HEK293 (cell line): ENCODE measurements around the gene MDM2.

Experiments
- MEIS1 ChIP-seq: sonication (generic); formaldehyde crosslinking; IDR thresholded peaks from 2 replicates; pipeline ENCODE4 v1.8.1; 2022; ENCODE audit warnings: missing genetic modification reagents, mild to moderate bottlenecking, borderline replicate concordance
- PBX3 ChIP-seq: sonication (generic); formaldehyde crosslinking; IDR thresholded peaks from 2 replicates; pipeline ENCODE4 v1.8.1; 2022; ENCODE audit warnings: mild to moderate bottlenecking, moderate library complexity, missing genetic modification reagents
- SP2 ChIP-seq: fragments of 450-650 bp; formaldehyde crosslinking; IDR thresholded peaks from 2 replicates; pipeline ENCODE4 v1.5.1; 2016; ENCODE audit warnings: missing biosample characterization, missing genetic modification characterization
- ZBTB7A ChIP-seq: fragments of 450-650 bp; formaldehyde crosslinking; IDR thresholded peaks from 2 replicates; pipeline ENCODE4 v1.5.1; 2016; ENCODE audit warnings: low read depth, missing biosample characterization, missing genetic modification characterization
- ZNF324 ChIP-seq: fragments of 450-650 bp; formaldehyde crosslinking; IDR thresholded peaks from 2 replicates; pipeline ENCODE4 v1.5.1; 2016; ENCODE audit warnings: missing biosample characterization, missing genetic modification characterization
- ZNF621 ChIP-seq: fragments of 450-650 bp; formaldehyde crosslinking; IDR thresholded peaks from 2 replicates; pipeline ENCODE4 v1.5.1; 2017; ENCODE audit warnings: missing biosample characterization, missing genetic modification characterization
- ZSCAN30 ChIP-seq: fragments of 450-650 bp; IDR thresholded peaks from 2 replicates; pipeline ENCODE4 v1.5.1; 2018; ENCODE audit warnings: missing biosample characterization, mild to moderate bottlenecking, missing genetic modification characterization, moderate library complexity
- TF ChIP-seq, protein P1 (sequence below): fragments of 450-650 bp; formaldehyde crosslinking; IDR thresholded peaks from 2 replicates; pipeline ENCODE4 v1.5.1; 2016; ENCODE audit warnings: missing biosample characterization, missing genetic modification characterization
- TF ChIP-seq, protein P2 (sequence below): IDR thresholded peaks from 2 replicates; pipeline ENCODE4 v1.6.1; 2011; ENCODE audit warnings: mild to moderate bottlenecking, low read depth, low read length, borderline replicate concordance
- TF ChIP-seq, protein P3 (sequence below): fragments of 450-650 bp; formaldehyde crosslinking; IDR thresholded peaks from 2 replicates; pipeline ENCODE4 v1.5.1; 2016; ENCODE audit warnings: missing biosample characterization, missing genetic modification characterization

GRCh38 chr12:68871921-68872320 lies 63.9 kb downstream of the MDM2 start:
- TF ChIP-seq, protein P1, sequence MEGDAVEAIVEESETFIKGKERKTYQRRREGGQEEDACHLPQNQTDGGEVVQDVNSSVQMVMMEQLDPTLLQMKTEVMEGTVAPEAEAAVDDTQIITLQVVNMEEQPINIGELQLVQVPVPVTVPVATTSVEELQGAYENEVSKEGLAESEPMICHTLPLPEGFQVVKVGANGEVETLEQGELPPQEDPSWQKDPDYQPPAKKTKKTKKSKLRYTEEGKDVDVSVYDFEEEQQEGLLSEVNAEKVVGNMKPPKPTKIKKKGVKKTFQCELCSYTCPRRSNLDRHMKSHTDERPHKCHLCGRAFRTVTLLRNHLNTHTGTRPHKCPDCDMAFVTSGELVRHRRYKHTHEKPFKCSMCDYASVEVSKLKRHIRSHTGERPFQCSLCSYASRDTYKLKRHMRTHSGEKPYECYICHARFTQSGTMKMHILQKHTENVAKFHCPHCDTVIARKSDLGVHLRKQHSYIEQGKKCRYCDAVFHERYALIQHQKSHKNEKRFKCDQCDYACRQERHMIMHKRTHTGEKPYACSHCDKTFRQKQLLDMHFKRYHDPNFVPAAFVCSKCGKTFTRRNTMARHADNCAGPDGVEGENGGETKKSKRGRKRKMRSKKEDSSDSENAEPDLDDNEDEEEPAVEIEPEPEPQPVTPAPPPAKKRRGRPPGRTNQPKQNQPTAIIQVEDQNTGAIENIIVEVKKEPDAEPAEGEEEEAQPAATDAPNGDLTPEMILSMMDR (tag by site-specific recombination) = no peak
- TF ChIP-seq ZNF621 = no peak
- TF ChIP-seq, protein P2, sequence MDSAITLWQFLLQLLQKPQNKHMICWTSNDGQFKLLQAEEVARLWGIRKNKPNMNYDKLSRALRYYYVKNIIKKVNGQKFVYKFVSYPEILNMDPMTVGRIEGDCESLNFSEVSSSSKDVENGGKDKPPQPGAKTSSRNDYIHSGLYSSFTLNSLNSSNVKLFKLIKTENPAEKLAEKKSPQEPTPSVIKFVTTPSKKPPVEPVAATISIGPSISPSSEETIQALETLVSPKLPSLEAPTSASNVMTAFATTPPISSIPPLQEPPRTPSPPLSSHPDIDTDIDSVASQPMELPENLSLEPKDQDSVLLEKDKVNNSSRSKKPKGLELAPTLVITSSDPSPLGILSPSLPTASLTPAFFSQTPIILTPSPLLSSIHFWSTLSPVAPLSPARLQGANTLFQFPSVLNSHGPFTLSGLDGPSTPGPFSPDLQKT = no peak
- TF ChIP-seq, protein P3, sequence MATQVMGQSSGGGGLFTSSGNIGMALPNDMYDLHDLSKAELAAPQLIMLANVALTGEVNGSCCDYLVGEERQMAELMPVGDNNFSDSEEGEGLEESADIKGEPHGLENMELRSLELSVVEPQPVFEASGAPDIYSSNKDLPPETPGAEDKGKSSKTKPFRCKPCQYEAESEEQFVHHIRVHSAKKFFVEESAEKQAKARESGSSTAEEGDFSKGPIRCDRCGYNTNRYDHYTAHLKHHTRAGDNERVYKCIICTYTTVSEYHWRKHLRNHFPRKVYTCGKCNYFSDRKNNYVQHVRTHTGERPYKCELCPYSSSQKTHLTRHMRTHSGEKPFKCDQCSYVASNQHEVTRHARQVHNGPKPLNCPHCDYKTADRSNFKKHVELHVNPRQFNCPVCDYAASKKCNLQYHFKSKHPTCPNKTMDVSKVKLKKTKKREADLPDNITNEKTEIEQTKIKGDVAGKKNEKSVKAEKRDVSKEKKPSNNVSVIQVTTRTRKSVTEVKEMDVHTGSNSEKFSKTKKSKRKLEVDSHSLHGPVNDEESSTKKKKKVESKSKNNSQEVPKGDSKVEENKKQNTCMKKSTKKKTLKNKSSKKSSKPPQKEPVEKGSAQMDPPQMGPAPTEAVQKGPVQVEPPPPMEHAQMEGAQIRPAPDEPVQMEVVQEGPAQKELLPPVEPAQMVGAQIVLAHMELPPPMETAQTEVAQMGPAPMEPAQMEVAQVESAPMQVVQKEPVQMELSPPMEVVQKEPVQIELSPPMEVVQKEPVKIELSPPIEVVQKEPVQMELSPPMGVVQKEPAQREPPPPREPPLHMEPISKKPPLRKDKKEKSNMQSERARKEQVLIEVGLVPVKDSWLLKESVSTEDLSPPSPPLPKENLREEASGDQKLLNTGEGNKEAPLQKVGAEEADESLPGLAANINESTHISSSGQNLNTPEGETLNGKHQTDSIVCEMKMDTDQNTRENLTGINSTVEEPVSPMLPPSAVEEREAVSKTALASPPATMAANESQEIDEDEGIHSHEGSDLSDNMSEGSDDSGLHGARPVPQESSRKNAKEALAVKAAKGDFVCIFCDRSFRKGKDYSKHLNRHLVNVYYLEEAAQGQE (tag by site-specific recombination) = no peak
- no peak for TF ChIP-seq ZNF324 (tag by site-specific recombination)
- TF ChIP-seq PBX3 (CRISPR knock-in tag) = no peak
- no peak for TF ChIP-seq SP2
- TF ChIP-seq MEIS1 (CRISPR knock-in tag) = no peak
- no peak for TF ChIP-seq ZBTB7A (tag by site-specific recombination)
- no peak for TF ChIP-seq ZSCAN30 (tag by site-specific recombination)
